NCI-H1105 treated with DMSO at 0.1 percent for 48 hours (cell line): ENCODE data around the gene ATP12A.
"Not testable (repeated sequence)": the region's sequence is repeated elsewhere in the genome, so short reads cannot be mapped to it uniquely, and the experiment has no call there.

Experiments
- DNase-seq: peaks from one replicate; lab custom pipeline; 2025; lab: John Stamatoyannopoulos, UW

ATP12A gene

GRCh38 chr13:24730873-24731567, 50.8 kb downstream of the ATP12A start:
- DNase-seq = not testable (repeated sequence)

GRCh38 chr13:24734950-24735349, 54.7 kb downstream of the ATP12A start:
- no peak for DNase-seq

DNA sequence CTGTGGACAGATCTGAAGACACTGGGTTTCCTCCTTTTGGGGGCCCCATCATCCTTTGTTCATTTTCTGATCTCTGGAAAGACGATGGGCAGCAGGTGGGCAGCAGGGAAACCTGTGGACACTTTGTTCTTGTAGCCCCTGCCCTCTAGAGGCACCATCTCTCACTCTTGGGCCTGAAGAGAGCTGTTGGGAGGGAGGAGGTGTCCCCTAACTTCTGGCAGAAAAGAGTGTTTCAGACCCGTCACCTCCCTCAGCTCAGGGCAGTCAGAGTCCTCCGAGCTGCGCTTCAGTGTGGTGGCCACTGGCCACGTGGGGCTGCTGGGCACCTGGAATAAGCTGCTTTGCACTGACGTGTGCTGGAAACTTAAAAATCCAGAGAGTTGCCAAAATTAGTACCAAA, 56.8 kb downstream of the ATP12A start:
- no peak for DNase-seq

GRCh38 chr13:24738366-24738847, 58.2 kb downstream of the ATP12A start:
- DNase-seq = no peak

DNA sequence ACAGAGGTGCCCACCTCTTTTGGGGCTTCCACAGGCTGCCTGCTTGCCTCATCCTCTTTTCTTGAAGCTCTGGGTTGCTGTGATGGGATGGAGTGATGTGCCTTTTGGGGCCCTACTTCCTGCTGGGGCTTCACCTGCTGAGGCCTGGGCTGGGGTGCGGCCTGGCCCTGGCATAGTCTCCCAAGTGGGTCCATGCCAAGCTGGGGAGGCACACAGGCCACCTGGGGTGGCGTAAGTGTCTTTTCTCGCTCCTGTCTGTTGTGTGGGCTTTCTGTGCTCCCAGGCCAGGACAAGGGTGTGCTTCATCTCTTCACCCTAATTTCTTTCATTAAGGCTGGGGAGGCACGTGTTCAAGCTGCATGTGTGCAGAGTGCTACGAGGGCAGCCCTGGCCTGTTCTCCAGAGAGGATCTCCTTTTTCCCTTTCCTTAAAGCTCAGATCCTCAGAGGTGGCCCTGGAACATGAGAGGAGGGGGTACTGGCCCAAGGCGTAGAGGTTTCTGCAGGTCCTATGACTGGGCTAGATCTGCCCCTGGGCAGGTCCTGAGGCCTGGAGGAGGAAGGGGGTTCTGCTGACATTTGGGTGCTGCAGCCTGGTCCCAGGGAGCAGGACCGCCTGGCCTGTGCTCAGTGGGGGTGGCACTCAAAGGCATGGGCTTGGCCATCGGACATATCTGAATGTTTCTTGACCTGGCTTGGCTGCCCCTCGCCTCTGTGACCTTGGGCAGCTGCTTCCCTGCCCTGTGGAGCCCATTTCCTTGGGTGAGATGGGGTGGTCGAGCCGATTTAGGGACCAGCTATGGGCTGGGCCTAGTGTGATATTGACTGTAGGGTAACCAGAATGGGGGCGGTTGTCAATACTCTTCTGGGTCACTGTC, 60.0 kb downstream of the ATP12A start:
- DNase-seq = no peak

DNA sequence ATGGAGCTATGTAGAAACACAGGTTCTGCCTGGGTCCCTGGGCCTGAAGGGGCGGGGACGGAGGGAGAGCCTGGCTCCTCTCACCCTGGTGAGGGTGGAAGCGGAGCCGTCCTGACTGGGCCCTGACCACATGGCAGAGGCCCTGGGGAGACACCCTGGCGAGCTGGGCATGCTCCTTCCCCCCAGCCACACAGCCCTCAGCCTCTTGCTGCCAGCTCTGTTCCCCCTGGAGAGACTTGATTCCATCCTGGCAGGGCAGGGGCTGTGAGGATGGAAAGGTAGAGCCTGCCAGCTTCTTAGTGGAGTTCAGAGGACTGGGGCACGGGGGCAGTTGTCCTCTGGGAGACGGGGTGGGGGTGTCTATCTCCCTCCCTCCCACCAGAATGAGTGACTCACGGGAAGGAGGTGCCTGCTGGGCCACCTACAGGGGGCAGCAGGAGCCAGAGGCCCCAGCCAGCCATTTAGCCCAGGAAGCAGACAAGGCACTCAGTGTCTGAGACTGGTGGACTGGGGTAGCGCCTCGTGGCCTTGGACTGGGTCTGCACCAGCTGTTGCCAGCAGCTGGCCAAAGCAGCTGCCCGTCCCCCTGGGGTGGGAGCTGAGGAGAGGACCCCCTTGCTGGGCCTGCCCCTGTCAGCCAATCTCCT, 60.9 kb downstream of the ATP12A start:
- no peak for DNase-seq

GRCh38 chr13:24741791-24742190, 61.6 kb downstream of the ATP12A start:
- no peak for DNase-seq

GRCh38 chr13:24742294-24742693, 62.1 kb downstream of the ATP12A start:
- peak; percentile 80 for DNase-seq

DNA sequence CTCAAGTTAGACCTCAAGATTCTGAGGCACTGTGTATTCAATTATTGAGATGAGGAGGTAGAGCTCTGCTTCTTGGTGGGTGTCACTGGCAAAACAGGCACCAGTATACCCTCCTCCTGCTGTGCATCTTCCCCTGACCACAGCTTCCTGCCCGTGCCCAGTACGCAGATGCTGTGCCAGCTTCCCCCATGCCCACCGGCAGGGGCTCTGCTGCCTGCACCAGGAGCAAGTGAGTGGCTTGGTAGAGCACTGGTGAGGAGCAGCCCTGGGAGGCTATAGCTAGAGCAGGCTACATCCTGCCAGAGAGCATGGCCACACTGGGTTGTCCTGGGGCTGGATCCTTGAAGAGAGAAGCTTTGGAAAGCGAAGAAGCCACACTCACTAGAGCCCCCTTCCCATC, 62.8 kb downstream of the ATP12A start:
- DNase-seq = no peak

GRCh38 chr13:24744247-24744646, 64.0 kb downstream of the ATP12A start:
- DNase-seq = no peak

- DNase-seq = no peak
Measured at GRCh38 chr13:24745516-24745860, 65.3 kb downstream of the ATP12A start.

DNA sequence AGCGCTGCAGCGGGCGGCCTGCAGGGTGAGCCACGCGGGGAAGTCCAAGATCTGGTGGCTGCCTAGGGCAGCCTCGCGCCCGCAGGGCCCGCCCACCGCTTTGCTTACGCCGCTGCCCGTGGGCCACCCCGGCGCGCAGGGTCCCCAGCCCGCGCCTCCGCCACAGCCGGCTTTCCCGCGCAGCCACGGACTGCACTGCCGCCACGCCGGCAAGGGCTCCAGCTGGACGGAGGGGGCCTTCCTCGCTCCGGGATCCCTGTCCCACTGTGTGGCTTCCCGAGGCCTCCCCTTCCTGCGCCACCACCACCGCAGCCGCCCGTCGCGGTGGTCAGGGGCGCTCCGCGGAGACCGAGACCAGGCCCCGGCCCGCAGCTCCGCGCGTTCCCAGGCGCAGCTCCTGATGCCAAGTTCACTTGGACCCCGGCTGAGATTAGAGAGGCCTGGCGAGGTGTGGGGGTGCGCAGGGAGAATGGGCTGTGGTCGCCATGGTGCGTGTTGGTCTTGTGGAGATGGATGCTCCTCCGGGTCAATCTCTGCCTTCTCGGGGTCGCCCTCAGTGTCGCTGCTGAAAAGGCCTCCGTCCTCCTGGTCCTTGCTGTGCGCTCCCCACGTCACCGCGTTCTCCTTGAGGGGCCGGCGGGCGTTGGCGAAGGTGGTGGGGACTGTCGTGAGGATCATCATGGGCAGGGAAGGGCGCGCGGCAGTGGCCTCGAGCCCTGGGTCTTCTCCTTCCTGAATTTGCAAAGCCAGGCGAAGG, 65.8 kb downstream of the ATP12A start:
- DNase-seq = no peak

DNA sequence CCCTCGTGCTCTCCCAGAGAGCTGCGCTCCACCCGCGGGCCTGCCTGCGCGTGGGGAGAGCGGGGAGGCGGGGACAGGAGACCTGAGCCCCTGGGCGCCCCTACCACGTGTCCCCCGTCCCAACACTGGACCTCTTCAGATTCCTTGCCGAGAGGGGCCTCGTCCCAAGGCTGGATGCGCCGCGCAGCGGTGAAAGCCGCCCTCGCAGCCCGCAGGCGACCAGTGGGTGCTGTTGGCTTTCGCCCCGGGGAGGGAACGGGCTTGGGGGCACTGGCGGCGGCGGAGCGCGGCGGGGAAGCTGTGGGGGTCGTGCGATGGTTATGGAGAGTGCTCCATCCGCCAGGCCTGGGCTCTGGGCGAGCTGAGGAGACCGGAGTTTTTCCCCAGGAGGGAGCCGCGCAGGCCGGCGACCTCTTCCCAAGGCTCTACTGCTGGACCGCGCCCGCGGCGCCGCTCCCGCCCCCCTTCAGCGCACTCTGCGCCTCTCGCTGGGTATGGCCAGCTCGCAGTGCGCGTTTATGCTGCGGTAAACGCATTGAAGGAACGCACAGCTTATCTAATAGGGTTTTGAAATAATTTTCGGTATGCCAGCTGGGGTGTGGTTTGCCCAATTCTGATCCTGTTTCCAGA, 66.5 kb downstream of the ATP12A start:
- no peak for DNase-seq

DNA sequence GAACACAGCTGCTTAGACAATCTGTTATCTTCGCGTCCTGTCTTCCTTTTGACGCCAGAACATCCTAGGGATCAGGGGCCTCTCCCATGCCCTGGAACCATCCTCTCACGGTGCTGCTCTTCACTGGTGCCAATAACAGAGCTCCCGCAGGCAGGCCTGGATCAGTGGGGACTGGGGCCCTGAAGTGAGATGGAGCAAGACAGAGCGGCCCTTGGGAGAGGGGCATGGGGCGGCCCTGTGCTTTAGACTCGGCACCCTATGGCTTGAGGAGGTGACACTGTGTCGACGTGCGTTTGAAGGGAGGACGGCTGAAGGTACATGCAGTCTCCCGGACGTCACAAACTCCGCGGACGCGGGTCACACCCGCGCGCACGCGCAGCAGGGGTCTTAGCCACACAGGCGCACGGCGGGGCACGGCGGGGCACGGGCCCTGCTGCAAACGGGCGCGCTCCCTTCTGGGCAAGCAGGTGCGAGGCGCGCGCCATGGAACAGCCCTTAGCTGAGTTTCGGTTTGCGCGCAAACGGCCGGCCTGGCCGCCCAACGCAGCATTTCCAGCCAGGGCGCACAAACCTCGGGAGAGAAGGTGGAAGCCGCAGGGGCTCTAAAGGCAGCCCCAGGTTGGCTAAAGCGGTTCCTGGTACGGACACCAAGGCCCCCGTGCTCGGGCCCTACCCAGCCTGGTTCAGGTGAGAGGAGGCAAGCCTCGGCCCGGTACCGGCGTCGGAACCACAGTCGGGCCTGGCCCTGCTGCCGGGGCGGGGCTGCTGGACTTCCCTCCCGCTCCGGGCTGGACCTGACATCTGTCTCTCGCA, 67.2 kb downstream of the ATP12A start:
- DNase-seq = peak; percentile 3

- peak; percentile 20 for DNase-seq
Measured at GRCh38 chr13:24748061-24748400, 67.8 kb downstream of the ATP12A start.

- DNase-seq = no peak
Measured at GRCh38 chr13:24759197-24759596, 79.0 kb downstream of the ATP12A start.
